Ovary (tissue), 9 donors: Measurements from ENCODE around the gene TMEM233. TPM values are rescaled to one million over a fixed set of nuclear protein-coding genes. Genes with fewer than 3 reads are reported as not detected.

Experiments
- DNase-seq, 5 donors: peaks; one replicate each; pipeline ENCODE4 v3.0.0-alpha.2; 2019 to 2020
- H3K27ac ChIP-seq, 2 donors: fragments of 200-600 bp; one replicate each; pipeline versions ENCODE4 v1.5.1 to v1.8.0; 2019 to 2022
- H3K27me3 ChIP-seq: fragments of 200-600 bp; one replicate; pipeline ENCODE4 v1.8.0; 2022
- H3K36me3 ChIP-seq: fragments of 200-600 bp; sonication (generic); one replicate; pipeline ENCODE4 v1.5.1; 2019
- H3K4me1 ChIP-seq: one replicate; pipeline ENCODE4 v1.8.1; 2013; ENCODE audit warnings: mild to moderate bottlenecking, moderate library complexity; ENCODE audit not compliant: insufficient read depth
- H3K4me3 ChIP-seq: fragments of 200-600 bp; sonication (generic); one replicate; pipeline ENCODE4 v1.5.1; 2017
- H3K9me3 ChIP-seq, 2 donors: fragments of 200-600 bp in 1 of 2; sonication (generic) in 1 of 2; one replicate each; pipeline versions ENCODE4 v1.5.1 to v1.8.1; 2013 to 2019; ENCODE audit warnings: mild to moderate bottlenecking in 1 of 2, moderate library complexity in 1 of 2
- CTCF ChIP-seq, 3 donors: fragments of 450-650 bp in 2 of 3; fragments of 200-600 bp in 1 of 3; IDR thresholded peaks; one replicate each; pipeline versions ENCODE4 v1.5.1 to v1.8.0; 2016 to 2022; ENCODE audit warnings: antibody characterized with exemption in 3 of 3, mild to moderate bottlenecking in 1 of 3
- EP300 ChIP-seq: sonication (generic); formaldehyde crosslinking; IDR thresholded peaks from one replicate; pipeline ENCODE4 v1.6.1; 2017; ENCODE audit warnings: antibody characterized with exemption
- POLR2A ChIP-seq: fragments of 450-650 bp; IDR thresholded peaks from one replicate; pipeline ENCODE4 v1.6.1; 2017; ENCODE audit warnings: antibody characterized with exemption, mild to moderate bottlenecking, moderate library complexity
- WGBS, 3 donors: extraction: QIAGEN DNeasy Blood & Tissue Kit in 1 of 3; methylation state at CpG; one replicate each; pipeline versions ENCODE4 v1.1.5 to v1.1.7; 2013 to 2017; 5-methylcytosine and 5-hydroxymethylcytosine counted together
- intact Hi-C, 4 donors: fragments of 100-400 bp; cut with DNase I; formaldehyde crosslinking; loops; one replicate each; pipeline versions ENCODE4 v1.11.0 to v1.15.1; 2022 to 2023
- polyA plus RNA-seq, 2 donors: library from polyadenylated mRNA; stranded (reverse); fragments of 200-250 nt in 1 of 2; fragments of 350-450 nt in 1 of 2; fragmentation: Illumina TruSeq in 1 of 2; extraction: RNeasy Lipid Tissue Mini Kit (QIAGEN cat#74804) in 1 of 2; gene quantifications; one replicate each; pipeline ENCODE4 v1.2.3, GENCODE V29; 2013 to 2014
- total RNA-seq, 7 donors: library from RNA; depleted of rRNA in 2 of 7; stranded (reverse); fragments of >200 nt in 2 of 7; fragmentation: NEBNext Ultra II Directional in 3 of 7; extraction: Animal tissue kit (Norgen Biotek cat#: 25700) in 3 of 7; gene quantifications; one replicate each; pipeline versions ENCODE4 v1.1.0 to v1.2.4, GENCODE V29; 2016 to 2023
- donor health status: DM: no; HTN: no; CAD: no; lungs with moderate emphysema.
- donor health status: DM: no; HTN: no; CAD: no.
- donor health status: Bipolar disorder and iron deficiency.
- donor health status: DM: yes; HTN: yes; CAD: no.
- donor health status: DM: no; HTN: no; CAD: no.
- donor health status: DM: yes; HTN: yes; CAD: no.

Gene TMEM233
- total and polyA plus RNA-seq, 9 donors: 0.10 to 1.0 (median 0.48) TPM

- Histone ChIP-seq H3K9me3 (no peaks in the 10 kb centered on the region), H3K27ac (no peak overlapping the region), H3K4me1 (peaks cover 7% of the 10 kb centered on the region), H3K4me3 (no peak overlapping the region), H3K36me3 (no peaks in the 10 kb centered on the region), H3K27me3 (no peaks in the 10 kb centered on the region)
- TF ChIP-seq CTCF (IDR thresholded peaks at IDR 0.05) (no peak), EP300 (no peak), POLR2A (no peak)
- no peak for DNase-seq
- 86 to 91% (median 87%) methylated on average over 6 of the region's 6 CpGs for WGBS, 3 donors
- intact Hi-C loops: no loop called here
Observed at GRCh38 chr12:119683413-119683812, 89.8 kb downstream of the TMEM233 start.

- no peak for TF ChIP-seq EP300
- no peak for TF ChIP-seq CTCF (IDR thresholded peaks at IDR 0.05)
- peaks cover 7% of the 10 kb centered on the region for H3K4me1 ChIP-seq
- no peak overlapping the region for H3K4me3 ChIP-seq
- H3K27me3 ChIP-seq: no peaks in the 10 kb centered on the region
- H3K27ac ChIP-seq: no peak overlapping the region
- intact Hi-C loops: no loop called here
- 87 to 93% (median 88%) methylated on average over 3 of the region's 3 CpGs for WGBS, 3 donors
- no peaks in the 10 kb centered on the region for H3K36me3 ChIP-seq
- H3K9me3 ChIP-seq: no peaks in the 10 kb centered on the region
- no peak for DNase-seq
Observed at GRCh38 chr12:119683816-119684215, 90.2 kb downstream of the TMEM233 start.

GRCh38 chr12:119684711-119685369, 91.3 kb downstream of the TMEM233 start:
- no peak for DNase-seq
- TF ChIP-seq EP300 (no peak), CTCF (IDR thresholded peaks at IDR 0.05) (no peak), POLR2A (no peak)
- intact Hi-C loops: no loop called here
- Histone ChIP-seq H3K9me3 (no peaks in the 10 kb centered on the region), H3K27ac (peak overlapping the region in 1 of 2 donors; percentile 41), H3K4me3 (no peak overlapping the region), H3K36me3 (no peaks in the 10 kb centered on the region), H3K27me3 (no peaks in the 10 kb centered on the region), H3K4me1 (peaks cover 7% of the 10 kb centered on the region)
- WGBS, 3 donors: 10 to 35% (median 12%) methylated on average over 10 of the region's 10 CpGs

- no peaks in the 10 kb centered on the region for H3K9me3 ChIP-seq
- intact Hi-C loops: no loop called here
- no peak for DNase-seq
- whole genome bisulfite sequencing, 3 donors: 16 to 50% (median 34%) methylated on average over 4 of the region's 4 CpGs
- H3K36me3 ChIP-seq: no peaks in the 10 kb centered on the region
- H3K27me3 ChIP-seq: no peaks in the 10 kb centered on the region
- peaks cover 7% of the 10 kb centered on the region for H3K4me1 ChIP-seq
- peak overlapping the region in 1 of 2 donors; percentile 41 for H3K27ac ChIP-seq
- H3K4me3 ChIP-seq: no peak overlapping the region
- TF ChIP-seq POLR2A: no peak
- TF ChIP-seq CTCF (IDR thresholded peaks at IDR 0.05): no peak
- no peak for TF ChIP-seq EP300
Observed at GRCh38 chr12:119685375-119685774, 91.8 kb downstream of the TMEM233 start.
